Globus pallidus (tissue), 1 donor: ENCODE measurements around the gene PPDPF.
"Not testable (repeated sequence)": the region's sequence is repeated elsewhere in the genome, so short reads cannot be mapped to it uniquely, and the experiment has no call there.

Experiments
- DNase-seq: peaks from one replicate; pipeline ENCODE4 v3.0.0-alpha.2; 2015; ENCODE audit warnings: low spot score

PPDPF gene, protein sequence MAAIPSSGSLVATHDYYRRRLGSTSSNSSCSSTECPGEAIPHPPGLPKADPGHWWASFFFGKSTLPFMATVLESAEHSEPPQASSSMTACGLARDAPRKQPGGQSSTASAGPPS

GRCh38 chr20:63520504-63520933, at the start of gene PPDPF:
Gene PPDPF, plus strand, starts transcription at chr20:63520765. Its CDS starts 544 bp downstream, at chr20:63521309.
- DNase-seq = peak; percentile 82

- no peak for DNase-seq
Observed at GRCh38 chr20:63471002-63471716, 49.4 kb upstream of the PPDPF start.

- no peak for DNase-seq
Observed at GRCh38 chr20:63471717-63471980, 48.9 kb upstream of the PPDPF start.

GRCh38 chr20:63471981-63472831, 48.4 kb upstream of the PPDPF start, which contains the start of gene KCNQ2:
Gene KCNQ2, minus strand, starts transcription at chr20:63472655. Its CDS starts 192 bp downstream, at chr20:63472463.
- no peak for DNase-seq

DNA sequence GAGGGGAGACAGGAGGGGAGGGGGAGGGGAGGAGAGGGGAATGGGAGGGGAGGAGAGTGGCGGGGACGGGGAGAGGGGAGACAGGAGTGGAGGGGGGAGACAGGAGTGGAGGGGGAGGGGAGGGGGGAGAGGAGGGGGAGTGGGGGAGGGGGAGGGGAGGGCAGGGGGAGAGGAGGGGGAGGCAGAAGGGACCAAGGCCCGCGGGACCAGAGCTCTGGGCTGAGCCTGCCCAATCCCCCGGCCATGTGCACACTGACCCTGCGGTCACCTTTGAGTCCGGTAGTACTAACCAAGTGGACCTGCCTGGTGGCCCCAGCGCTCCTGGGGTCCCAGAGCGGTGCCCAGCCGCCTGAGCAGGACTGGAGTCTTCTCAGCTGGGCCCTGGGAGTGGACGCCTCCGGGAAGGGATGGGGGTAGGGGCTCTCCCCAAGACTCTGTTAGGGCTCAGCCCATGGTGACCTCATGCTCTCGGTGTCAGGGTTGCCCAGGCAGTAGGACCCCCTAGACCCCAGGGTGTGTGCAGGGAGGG, 47.6 kb upstream of the PPDPF start:
- no peak for DNase-seq

GRCh38 chr20:63473555-63474449, 46.8 kb upstream of the PPDPF start:
- DNase-seq = no peak

- no peak for DNase-seq
Observed at GRCh38 chr20:63475209-63475608, 45.4 kb upstream of the PPDPF start.

GRCh38 chr20:63477061-63477616, 43.4 kb upstream of the PPDPF start:
- no peak for DNase-seq

- DNase-seq = no peak
Observed at GRCh38 chr20:63477944-63478343, 42.6 kb upstream of the PPDPF start.

DNA sequence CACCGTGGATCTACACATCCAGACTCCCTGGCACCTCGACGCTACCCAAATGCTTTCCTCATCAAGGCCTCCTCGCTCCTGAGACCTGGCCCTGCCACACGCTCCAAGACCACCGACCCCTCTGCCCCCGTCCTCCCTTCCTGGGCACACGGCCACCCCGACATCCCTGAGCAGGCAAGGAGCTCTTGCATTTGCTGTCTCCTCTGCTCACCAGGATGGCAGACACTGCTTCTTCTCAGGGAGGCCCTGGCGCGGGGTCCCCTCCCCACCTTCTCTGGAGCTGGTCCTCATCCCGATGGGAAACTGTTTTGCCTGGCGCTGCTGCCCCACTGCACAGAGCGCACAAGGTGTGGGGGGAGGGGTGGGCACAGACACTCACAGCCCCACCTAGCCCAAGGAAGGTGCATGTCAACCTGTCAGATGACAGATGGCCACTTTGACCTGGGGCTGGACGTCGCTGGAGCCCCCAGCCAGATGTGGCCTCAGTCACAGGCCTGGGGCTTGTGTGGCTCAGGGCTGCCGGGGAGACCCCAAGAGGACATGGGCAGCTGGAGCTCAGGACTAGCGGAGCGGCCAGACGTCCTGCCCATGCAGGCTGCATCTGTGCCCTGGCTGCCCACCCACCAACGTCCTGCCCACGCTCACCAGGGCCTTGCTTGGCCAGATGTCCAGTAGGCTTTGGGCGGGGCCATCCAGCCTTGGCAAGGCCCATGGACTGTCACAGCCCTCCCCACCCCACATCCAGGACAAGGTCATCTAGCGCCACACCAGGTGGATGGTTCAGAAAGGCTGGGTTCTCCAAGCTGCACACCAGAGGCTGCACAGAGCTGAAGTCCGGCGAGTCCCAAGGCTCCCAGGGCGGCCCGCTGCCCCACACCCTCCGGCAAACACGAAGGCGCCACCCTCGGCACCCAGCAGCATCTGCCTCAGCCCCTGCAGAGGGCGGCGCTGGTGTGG, 41.9 kb upstream of the PPDPF start:
- no peak for DNase-seq

GRCh38 chr20:63479695-63480419, 40.7 kb upstream of the PPDPF start:
- not testable (repeated sequence) for DNase-seq

- no peak for DNase-seq
Observed at GRCh38 chr20:63481503-63481902, 39.1 kb upstream of the PPDPF start.

DNA sequence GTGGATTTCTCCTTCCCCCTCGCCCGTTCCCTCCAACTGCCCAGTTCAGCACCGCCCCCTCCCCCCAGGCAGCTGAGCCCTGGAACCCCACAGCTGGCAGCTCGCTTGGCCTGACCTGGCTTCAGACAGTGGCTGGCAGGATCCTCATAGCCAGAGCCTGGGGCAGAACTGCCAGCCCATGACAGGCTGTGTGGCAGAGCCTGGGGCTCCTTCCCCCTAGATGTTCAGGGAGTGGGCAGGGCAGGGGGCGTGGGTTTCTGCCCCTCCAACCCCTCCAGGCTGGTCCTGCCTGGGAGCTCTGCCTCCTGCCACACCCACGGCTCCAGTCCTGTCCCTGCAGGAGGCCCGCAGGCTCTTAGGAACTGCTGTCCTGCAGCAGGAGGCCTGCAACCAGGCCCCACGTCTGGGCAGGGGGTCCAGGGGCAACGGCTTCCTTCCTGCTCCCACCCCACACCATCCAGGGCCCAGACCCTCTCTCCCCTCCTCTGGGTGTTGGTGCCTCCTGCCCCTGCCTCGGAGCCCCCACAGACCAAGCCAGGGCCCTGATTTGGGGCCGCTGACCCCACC, 38.5 kb upstream of the PPDPF start:
- DNase-seq = no peak

DNA sequence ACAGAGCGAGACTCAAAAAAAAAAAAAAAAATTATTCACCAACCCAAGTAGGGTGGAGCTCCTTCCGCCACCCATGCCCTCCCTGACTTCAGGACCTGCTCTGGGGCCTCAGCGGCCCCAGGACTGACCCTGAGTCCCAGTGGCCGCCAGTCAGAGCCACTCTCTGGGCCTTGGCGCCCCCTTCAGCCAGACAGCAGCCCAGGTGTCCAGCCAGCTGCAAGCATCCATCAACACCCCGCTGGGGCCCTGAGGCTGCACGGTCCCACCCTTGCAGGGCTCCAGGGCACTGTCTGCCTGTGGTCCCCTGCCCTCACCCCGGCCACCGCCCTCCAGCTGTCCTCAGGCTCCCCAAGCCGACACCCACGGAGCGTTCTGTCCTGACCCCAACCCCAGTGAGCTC, 36.7 kb upstream of the PPDPF start:
- no peak for DNase-seq

- DNase-seq = no peak
Observed at GRCh38 chr20:63484236-63484635, 36.3 kb upstream of the PPDPF start.

- no peak for DNase-seq
Observed at GRCh38 chr20:63484651-63485403, 35.7 kb upstream of the PPDPF start.

DNA sequence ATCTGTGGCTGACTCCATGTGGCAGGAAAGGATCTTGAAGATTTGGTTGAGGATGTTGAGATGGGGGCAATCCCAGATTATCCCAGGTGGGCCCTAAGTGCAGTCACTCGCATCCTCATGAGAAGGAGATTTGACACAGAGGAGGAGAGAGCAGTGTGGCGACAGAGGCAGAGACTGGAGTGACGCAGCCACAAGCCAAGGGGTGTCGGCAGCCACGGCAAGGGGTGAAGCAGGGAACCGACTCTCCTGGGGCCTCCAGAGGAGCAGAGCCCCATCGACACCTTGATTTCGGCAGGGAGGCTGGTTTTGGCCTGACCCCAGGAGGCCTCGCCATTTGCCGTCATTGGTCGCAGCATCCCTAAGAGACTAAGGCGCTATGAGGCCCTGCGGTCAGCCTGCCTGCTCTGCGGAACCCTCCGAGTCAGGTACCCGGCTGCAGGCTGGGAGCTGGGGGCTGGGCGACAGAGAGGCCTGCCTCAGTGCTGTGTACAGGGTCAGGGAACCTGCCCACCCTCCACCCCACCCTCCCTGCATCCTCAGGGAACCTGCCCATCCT, 34.2 kb upstream of the PPDPF start:
- DNase-seq = no peak

- no peak for DNase-seq
Observed at GRCh38 chr20:63487116-63487764, 33.3 kb upstream of the PPDPF start.
